BLaER1 treated with 17β-estradiol and CSF1 and Interleukin-3, amounts not matched to agents 10 nM and 100 nM (cell line): ENCODE measurements around the gene CLDN18.

ENCODE experiments used
- H3K27ac ChIP-seq, 11 experiments: shearing (Covaris generic); formaldehyde crosslinking; 2 replicates each; pipeline ENCODE4 v1.8.1; 2022
- H3K27me3 ChIP-seq, 11 experiments: shearing (Covaris generic); formaldehyde crosslinking; 2 replicates each; pipeline ENCODE4 v1.8.1; 2022
- H3K36me3 ChIP-seq, 11 experiments: shearing (Covaris generic); formaldehyde crosslinking; 2 replicates each; pipeline ENCODE4 v1.8.1; 2022
- H3K4me1 ChIP-seq, 10 experiments: shearing (Covaris generic); formaldehyde crosslinking; 2 replicates each; pipeline ENCODE4 v1.8.1; 2022
- H3K4me2 ChIP-seq, 11 experiments: shearing (Covaris generic); formaldehyde crosslinking; 2 replicates each; pipeline ENCODE4 v1.8.1; 2022
- H3K4me3 ChIP-seq, 10 experiments: shearing (Covaris generic); formaldehyde crosslinking; 2 replicates each; pipeline ENCODE4 v1.8.1; 2022
- H3K9ac ChIP-seq, 11 experiments: shearing (Covaris generic); formaldehyde crosslinking; 2 replicates each; pipeline ENCODE4 v1.8.1; 2022
- H3K9me3 ChIP-seq, 11 experiments: shearing (Covaris generic); formaldehyde crosslinking; replicated peaks in 1 of 11; 2 replicates each; pipeline ENCODE4 v1.8.1; 2022
- H4K20me1 ChIP-seq, 11 experiments: shearing (Covaris generic); formaldehyde crosslinking; 2 replicates each; pipeline ENCODE4 v1.8.1; 2022
- Cebpa-rat ChIP-seq, 11 experiments: shearing (Covaris generic); IDR thresholded peaks; 2 replicates each; pipeline ENCODE4 v1.8.1; 2022

CLDN18 gene

DNA sequence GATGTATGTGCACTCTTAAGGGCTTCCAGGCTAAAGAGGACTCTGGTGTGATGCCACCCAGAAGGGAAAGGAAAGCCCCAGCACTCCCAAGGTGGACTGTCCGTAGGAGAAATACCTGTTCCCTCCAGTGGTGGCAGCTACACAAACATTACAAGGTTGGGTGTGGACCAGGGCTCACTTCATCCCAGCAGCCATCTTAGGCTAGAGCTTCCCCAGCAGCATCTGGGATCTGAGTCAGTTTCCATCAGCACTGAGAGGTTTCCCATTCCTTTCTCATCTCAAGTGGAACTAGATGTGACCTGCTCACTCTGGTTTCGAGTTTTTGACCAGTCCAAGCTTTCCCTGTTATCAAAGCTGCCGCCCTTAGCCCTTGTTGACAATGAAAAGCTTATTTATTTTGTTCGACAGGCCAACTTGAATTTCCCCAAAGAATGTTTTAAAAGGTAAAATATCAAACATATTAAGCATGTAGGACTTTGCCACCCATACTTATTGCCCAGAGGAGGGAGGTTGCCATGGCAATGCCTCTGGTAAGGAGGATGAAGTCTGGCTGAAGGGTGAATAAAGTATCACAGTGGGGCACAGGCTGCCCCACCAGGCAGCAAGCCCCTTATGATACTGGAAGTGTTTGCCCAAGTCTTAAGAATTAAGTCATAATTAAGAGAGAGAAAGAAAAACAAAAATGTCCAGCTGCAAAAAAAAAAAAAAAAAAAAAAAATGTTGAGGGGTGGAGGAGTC lies 28.9 kb downstream of the CLDN18 start:
- H3K4me1 ChIP-seq, result peaks cover 0 to 5% (median 2%) of the 10 kb centered on the region in 10 experiments; a peak in 4 of 20 replicates
- no peak overlapping the region for H3K9ac ChIP-seq
- H4K20me1 ChIP-seq, result no peaks in the 10 kb centered on the region
- H3K9me3 ChIP-seq, result no peaks in the 10 kb centered on the region
- no peak for TF ChIP-seq Cebpa-rat (IDR thresholded peaks at IDR 0.05)
- no peaks in the 10 kb centered on the region for H3K27me3 ChIP-seq
- H3K4me3 ChIP-seq, result no peak overlapping the region
- no peaks in the 10 kb centered on the region for H3K36me3 ChIP-seq
- no peak overlapping the region for H3K27ac ChIP-seq
- no peak overlapping the region for H3K4me2 ChIP-seq

DNA sequence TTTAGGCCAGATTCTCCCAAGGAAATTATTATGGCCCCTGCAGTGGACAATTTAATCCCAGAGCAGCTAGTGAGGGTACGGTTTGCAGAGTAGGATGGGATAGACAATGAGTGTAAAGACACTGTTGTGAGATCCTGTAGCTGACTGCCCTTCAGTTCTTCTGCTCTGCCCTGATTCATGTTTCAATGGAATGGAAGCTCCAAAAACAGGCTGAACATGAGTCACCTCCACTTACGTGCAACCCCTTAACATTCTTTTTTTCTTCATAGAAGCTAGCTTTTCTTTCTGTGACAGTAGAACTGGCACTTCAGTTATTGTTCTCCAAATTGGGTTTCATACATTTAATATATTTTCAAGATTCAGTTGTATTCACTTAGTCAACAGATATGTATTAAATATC lies 32.1 kb downstream of the CLDN18 start:
- H3K27me3 ChIP-seq, result no peaks in the 10 kb centered on the region
- H4K20me1 ChIP-seq, result no peaks in the 10 kb centered on the region
- H3K36me3 ChIP-seq, result no peaks in the 10 kb centered on the region
- H3K4me3 ChIP-seq, result no peak overlapping the region
- no peaks in the 10 kb centered on the region for H3K9me3 ChIP-seq
- no peak for TF ChIP-seq Cebpa-rat (IDR thresholded peaks at IDR 0.05)
- no peaks in the 10 kb centered on the region for H3K4me1 ChIP-seq
- no peak overlapping the region for H3K9ac ChIP-seq
- H3K27ac ChIP-seq, result no peak overlapping the region
- no peak overlapping the region for H3K4me2 ChIP-seq

DNA sequence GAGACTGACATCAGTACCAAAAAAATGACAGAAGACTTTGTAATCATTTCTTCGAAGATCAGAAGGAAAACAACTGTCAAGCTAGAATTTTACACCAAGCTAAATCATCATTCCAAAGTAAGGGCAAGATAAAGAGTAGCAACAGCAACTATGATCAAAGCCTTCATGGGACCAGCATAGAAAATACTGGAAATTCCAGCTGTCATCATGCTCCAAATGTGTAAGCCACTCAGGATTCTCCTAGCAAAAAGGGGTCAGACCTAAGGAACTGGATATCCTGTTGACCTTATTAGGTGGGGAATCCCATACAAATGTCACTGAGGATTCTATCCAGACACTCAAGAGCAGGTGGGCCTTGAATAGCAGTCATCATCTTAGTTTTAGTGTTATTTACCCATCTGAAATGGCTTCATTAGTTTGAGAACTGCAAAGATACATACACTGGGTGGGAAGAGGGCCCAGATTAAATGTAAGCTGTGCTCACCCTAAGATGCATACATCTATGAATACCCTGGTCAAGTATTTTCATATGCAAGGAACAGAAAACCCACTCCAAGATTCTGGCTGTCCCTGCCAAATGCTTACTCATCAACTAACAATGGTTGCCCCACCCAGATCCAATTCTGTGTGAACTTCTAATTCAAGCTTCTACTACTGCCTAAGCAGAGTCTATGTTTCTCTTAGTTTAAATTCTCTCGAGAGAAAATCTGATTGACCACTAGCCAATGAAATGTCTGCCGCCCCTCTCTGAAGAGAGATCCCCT lies 33.5 kb downstream of the CLDN18 start:
- no peak overlapping the region for H3K9ac ChIP-seq
- no peaks in the 10 kb centered on the region for H4K20me1 ChIP-seq
- TF ChIP-seq Cebpa-rat (IDR thresholded peaks at IDR 0.05), result no peak
- H3K36me3 ChIP-seq, result no peaks in the 10 kb centered on the region
- no peaks in the 10 kb centered on the region for H3K27me3 ChIP-seq
- no peak overlapping the region for H3K4me3 ChIP-seq
- no peaks in the 10 kb centered on the region for H3K9me3 ChIP-seq
- H3K4me2 ChIP-seq, result no peak overlapping the region
- no peaks in the 10 kb centered on the region; a peak in 1 of 20 replicates for H3K4me1 ChIP-seq
- no peak overlapping the region for H3K27ac ChIP-seq

DNA sequence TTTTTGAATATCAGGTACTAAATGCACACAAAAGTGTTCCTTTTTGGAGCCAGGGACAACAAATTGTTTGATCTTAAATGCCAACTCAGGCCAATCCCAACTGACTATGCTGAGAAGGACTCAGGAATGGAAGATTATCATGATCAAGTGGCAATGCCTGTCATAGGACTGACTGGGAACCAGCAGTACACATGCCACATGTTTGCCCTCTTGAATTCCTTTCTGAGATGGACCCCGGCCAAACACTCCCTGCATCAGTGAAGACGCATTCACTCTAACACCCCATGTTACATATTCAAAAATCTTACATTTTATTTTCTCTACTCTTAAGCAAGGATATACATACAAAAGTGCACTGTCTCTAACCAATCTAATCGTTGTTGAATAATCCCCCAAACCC lies 36.1 kb downstream of the CLDN18 start:
- H3K27ac ChIP-seq, result no peak overlapping the region
- H3K9me3 ChIP-seq, result no peaks in the 10 kb centered on the region
- H3K4me2 ChIP-seq, result no peak overlapping the region
- no peaks in the 10 kb centered on the region for H3K36me3 ChIP-seq
- no peaks in the 10 kb centered on the region for H4K20me1 ChIP-seq
- no peaks in the 10 kb centered on the region for H3K27me3 ChIP-seq
- no peak for TF ChIP-seq Cebpa-rat (IDR thresholded peaks at IDR 0.05)
- no peak overlapping the region for H3K4me3 ChIP-seq
- no peaks in the 10 kb centered on the region; a peak in 1 of 20 replicates for H3K4me1 ChIP-seq
- no peak overlapping the region for H3K9ac ChIP-seq

DNA sequence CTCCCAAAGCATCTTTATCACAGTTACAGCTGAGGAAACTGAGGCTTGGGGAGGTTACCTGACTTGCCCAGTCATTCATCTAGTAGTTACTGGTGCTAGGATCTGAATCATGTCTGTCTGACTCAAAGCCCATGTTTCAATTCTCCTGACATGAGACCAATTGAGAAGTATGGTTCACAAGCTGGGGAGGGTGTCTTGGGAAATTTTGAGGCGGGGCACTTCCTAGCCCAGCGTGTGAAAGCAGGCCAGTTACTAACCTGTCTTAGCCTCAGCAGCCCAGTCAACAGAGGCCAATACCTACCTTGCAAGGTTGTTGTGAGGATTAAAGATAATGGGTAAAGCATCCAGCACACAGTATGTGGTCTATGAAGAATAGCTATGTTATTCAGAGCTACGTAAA lies 37.0 kb downstream of the CLDN18 start:
- no peak overlapping the region for H3K4me3 ChIP-seq
- H3K4me1 ChIP-seq, result no peaks in the 10 kb centered on the region; a peak in 1 of 20 replicates
- no peak for TF ChIP-seq Cebpa-rat (IDR thresholded peaks at IDR 0.05)
- no peak overlapping the region for H3K9ac ChIP-seq
- H3K9me3 ChIP-seq, result no peaks in the 10 kb centered on the region
- H4K20me1 ChIP-seq, result no peaks in the 10 kb centered on the region
- no peaks in the 10 kb centered on the region for H3K27me3 ChIP-seq
- H3K36me3 ChIP-seq, result no peaks in the 10 kb centered on the region
- H3K27ac ChIP-seq, result no peak overlapping the region
- no peak overlapping the region for H3K4me2 ChIP-seq

DNA sequence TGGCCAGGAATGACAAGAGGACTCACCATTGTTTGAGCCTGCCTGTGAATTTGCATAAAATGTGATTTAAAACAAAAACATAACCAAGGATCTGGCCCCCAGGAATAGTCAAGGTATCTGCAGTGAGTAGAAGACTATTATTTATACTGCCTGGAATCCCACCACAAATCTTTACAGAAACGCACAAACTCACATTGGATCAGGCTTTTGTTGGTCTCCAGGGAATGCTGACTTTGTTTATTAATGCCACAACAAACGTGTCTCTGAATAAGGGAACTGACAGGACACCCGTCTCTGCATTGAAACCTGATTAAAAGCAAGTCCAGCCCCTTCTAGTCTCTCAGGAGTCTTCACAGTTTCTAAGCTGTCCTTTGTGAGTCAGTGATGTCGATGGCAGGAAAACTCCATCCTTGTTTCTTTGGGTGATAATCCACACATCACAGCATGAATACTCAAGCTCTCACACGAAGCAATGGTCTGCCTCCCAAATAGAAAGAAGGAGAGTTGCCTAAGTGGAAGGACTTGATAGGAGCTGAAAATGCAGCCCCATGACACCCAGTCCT lies 37.7 kb downstream of the CLDN18 start:
- H3K27me3 ChIP-seq, result no peaks in the 10 kb centered on the region
- no peaks in the 10 kb centered on the region; a peak in 1 of 20 replicates for H3K4me1 ChIP-seq
- H3K4me3 ChIP-seq, result no peak overlapping the region
- no peak overlapping the region for H3K4me2 ChIP-seq
- H3K36me3 ChIP-seq, result no peaks in the 10 kb centered on the region
- TF ChIP-seq Cebpa-rat (IDR thresholded peaks at IDR 0.05), result no peak
- H3K9me3 ChIP-seq, result no peaks in the 10 kb centered on the region
- no peaks in the 10 kb centered on the region for H4K20me1 ChIP-seq
- no peak overlapping the region for H3K9ac ChIP-seq
- H3K27ac ChIP-seq, result no peak overlapping the region

DNA sequence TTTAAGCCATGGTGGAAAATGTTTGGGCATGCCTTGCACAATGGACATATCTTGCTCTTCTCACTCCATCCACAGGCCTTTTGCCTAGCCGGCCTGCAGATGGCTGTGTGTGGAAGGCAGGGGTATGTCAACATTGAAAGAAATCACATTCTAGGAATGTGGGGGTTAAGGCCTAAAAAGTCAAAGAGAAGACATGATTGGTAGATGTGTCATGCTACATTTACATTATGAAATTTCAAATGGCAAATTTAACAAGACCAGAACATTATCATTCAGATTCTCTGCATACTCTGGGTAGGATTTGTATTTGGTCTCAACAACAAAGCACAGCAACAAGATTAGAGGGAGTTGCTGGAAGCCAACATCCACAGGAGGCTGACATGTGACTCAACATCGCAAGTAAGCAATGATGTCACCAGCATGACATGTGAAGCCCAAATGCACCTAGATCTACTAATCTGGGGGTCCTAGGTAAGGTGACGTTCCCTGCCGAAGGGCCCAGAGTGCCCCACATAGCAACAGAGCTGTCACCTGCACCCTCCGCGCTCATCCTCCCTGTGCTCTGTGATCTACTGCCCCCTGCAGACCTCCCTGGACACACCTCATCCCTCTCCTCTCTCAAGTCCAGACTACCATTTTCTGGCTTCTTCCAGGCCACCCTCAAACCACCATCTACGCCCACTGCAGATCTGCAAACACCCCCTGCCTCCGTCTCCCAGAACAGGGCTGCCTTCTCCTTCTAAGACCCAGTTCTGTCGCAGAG lies 39.4 kb downstream of the CLDN18 start:
- Histone ChIP-seq H3K27me3 (no peaks in the 10 kb centered on the region), H3K4me1 (no peaks in the 10 kb centered on the region; a peak in 1 of 20 replicates), H3K36me3 (no peaks in the 10 kb centered on the region), H4K20me1 (no peaks in the 10 kb centered on the region), H3K4me2 (no peak overlapping the region), H3K4me3 (no peak overlapping the region), H3K27ac (no peak overlapping the region), H3K9me3 (no peaks in the 10 kb centered on the region), H3K9ac (no peak overlapping the region)
- no peak for TF ChIP-seq Cebpa-rat (IDR thresholded peaks at IDR 0.05)

DNA sequence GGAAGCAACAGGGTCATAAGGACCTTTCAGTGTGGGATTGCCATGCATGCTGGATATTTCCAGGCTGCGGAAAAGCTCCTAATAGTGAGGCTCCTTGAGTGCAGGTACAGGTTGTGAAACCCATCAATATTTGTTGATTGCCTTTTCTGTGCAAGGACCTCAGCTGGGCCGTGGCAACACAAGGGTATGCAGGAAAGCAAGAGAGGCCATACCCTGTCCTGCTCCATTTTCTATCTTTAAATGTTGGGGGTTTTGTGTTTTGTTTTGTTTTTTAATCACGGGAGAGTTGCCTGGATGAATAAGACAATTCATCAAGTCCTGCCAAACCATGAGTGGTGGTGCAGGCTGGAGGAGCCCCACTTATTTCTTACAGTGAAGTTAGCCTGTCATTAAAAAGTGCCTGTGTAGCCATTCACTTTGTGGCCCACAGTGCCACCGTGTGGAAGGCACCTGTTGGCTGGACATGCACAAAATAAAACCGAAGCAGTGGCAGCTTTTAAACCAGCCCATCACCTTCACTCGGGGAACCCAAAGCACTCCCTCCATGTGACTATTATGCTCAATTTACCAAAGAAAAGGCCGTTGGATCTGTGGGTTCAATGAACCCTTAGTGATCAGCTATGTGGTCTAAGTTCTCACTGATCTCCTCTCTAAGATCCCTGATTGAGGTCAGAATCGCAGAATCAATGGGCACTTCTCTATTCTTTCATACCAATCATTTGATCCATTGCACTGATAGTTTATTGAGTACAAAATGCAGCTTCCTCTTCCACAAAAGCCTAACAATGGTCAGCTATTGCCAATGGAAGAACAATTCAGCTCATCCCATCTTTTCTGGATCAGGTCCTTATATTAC lies 42.2 kb downstream of the CLDN18 start:
- Histone ChIP-seq H3K27ac (no peak overlapping the region), H3K4me3 (no peak overlapping the region), H3K4me2 (no peak overlapping the region), H3K27me3 (no peaks in the 10 kb centered on the region), H4K20me1 (no peaks in the 10 kb centered on the region), H3K36me3 (no peaks in the 10 kb centered on the region), H3K9ac (no peak overlapping the region), H3K4me1 (no peaks in the 10 kb centered on the region; a peak in 1 of 20 replicates), H3K9me3 (no peaks in the 10 kb centered on the region)
- TF ChIP-seq Cebpa-rat (IDR thresholded peaks at IDR 0.05), result no peak
